Endothelial cell (in vitro differentiated cells): Measurements from ENCODE around the gene PIEZO1. TPM values are rescaled to one million over a fixed set of nuclear protein-coding genes. Genes with fewer than 3 reads are reported as not detected.

ENCODE experiments used
- DNase-seq: peaks from one replicate; pipeline ENCODE4 v3.0.0; 2021; ENCODE audit warnings: low spot score
- H3K27ac Mint-ChIP-seq: one replicate; pipeline ENCODE4 v1.8.0; 2021; ENCODE audit warnings: mixed read lengths, inconsistent platforms; ENCODE audit not compliant: unreplicated experiment
- H3K27me3 Mint-ChIP-seq: one replicate; pipeline ENCODE4 v1.8.0; 2021; ENCODE audit warnings: mild to moderate bottlenecking, moderate library complexity, mixed read lengths, inconsistent platforms; ENCODE audit not compliant: unreplicated experiment
- H3K36me3 Mint-ChIP-seq: one replicate; pipeline ENCODE4 v1.8.0; 2021; ENCODE audit warnings: mild to moderate bottlenecking, low read depth, mixed read lengths, inconsistent platforms; ENCODE audit not compliant: unreplicated experiment
- H3K4me1 Mint-ChIP-seq: one replicate; pipeline ENCODE4 v1.8.0; 2021; ENCODE audit warnings: mild to moderate bottlenecking, mixed read lengths, inconsistent platforms; ENCODE audit not compliant: unreplicated experiment
- H3K4me3 Mint-ChIP-seq: one replicate; pipeline ENCODE4 v1.8.0; 2021; ENCODE audit warnings: mild to moderate bottlenecking, mixed read lengths, inconsistent platforms; ENCODE audit not compliant: unreplicated experiment
- H3K9me3 Mint-ChIP-seq: one replicate; pipeline ENCODE4 v1.8.0; 2021; ENCODE audit warnings: mixed read lengths, inconsistent platforms; ENCODE audit not compliant: unreplicated experiment
- total RNA-seq: library from RNA; stranded (reverse); fragmentation: NEBNext Ultra II Directional; extraction: Animal tissue kit (Norgen Biotek cat#: 25700); gene quantifications from one replicate; pipeline ENCODE4 v1.2.1, GENCODE V29; 2021; ENCODE audit not compliant: unreplicated experiment
- TF ChIP-seq, protein P1 (sequence below): fragments of 200-600 bp; sonication (generic); IDR thresholded peaks from one replicate; pipeline ENCODE4 v1.5.0; 2021; ENCODE audit warnings: antibody characterized with exemption; ENCODE audit not compliant: unreplicated experiment

Gene PIEZO1
- total RNA-seq, 1 donor from 2014 or later = 428 TPM

DNA sequence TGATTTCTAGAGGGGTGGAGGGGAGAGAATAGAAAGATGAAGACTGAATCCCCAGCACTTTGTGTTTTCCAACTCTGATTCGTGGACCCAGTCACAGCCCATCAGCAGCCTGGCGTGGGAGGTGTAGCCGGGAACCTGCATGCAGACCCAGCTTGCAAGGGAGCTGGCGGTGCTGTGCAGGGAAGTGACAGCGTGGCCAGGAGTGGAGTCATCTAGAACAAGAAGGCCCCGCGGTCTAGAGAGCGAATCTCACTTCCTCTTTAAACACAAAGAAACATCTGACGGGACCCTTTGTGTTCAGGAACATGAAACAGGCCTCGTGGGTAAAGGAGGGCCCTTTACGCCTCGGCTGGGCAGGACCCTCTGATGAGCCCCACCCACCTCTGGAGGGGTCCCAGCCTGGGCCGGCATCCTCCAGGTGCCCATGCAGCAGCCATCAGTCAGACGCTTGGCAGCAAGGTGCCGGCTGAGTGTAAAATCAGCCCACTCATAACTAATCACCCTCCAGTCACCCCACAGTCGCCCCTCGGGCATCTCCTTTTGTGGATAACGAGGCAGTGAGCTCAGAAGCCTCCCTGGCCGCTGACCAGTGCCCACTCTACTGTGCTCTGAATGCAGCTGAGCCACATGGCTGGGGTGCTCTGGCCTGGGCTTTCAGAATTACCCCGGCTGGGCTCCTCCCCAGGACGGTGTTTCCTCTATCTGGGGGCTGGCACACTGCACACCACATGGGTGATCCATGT is 103.1 kb downstream of the PIEZO1 start:
- Mint-ChIP-seq H3K27me3 (no peaks in the 10 kb centered on the region), H3K36me3 (no peaks in the 10 kb centered on the region), H3K27ac (no peak overlapping the region), H3K4me1 (no peaks in the 10 kb centered on the region), H3K4me3 (no peak overlapping the region), H3K9me3 (no peaks in the 10 kb centered on the region)
- TF ChIP-seq, protein P1, sequence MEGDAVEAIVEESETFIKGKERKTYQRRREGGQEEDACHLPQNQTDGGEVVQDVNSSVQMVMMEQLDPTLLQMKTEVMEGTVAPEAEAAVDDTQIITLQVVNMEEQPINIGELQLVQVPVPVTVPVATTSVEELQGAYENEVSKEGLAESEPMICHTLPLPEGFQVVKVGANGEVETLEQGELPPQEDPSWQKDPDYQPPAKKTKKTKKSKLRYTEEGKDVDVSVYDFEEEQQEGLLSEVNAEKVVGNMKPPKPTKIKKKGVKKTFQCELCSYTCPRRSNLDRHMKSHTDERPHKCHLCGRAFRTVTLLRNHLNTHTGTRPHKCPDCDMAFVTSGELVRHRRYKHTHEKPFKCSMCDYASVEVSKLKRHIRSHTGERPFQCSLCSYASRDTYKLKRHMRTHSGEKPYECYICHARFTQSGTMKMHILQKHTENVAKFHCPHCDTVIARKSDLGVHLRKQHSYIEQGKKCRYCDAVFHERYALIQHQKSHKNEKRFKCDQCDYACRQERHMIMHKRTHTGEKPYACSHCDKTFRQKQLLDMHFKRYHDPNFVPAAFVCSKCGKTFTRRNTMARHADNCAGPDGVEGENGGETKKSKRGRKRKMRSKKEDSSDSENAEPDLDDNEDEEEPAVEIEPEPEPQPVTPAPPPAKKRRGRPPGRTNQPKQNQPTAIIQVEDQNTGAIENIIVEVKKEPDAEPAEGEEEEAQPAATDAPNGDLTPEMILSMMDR = no peak
- DNase-seq = no peak

DNA sequence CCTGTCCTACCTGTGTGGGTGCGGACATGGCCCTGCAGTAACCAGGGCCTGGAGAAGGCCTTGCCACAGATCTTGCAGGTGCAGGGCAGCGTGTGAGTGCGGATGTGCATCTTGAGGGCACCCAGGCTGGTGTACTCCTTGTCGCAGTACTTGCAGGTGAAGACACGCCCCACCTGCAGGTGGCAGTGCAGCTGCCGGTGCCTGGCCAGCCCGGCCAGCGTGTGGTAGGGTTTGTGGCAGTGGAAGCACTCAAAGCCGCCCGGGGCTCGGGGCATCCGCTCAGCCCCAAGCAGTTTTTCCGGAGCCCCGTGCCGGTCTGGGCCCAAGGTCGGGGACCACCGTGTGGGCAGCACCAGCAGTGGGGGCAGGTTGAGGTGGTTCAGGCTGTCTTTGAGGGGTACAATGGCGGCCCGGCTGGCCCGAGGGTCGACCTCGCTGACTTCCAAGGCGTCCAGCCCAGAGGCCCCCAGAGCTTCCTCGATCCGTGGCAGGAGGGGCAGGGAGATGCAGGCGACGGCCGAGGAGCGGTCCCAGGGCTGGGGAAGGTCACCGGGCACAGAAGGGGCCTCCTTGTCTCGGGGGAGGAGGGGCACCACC is 103.8 kb downstream of the PIEZO1 start:
- Mint-ChIP-seq H3K27me3 (no peaks in the 10 kb centered on the region), H3K27ac (no peak overlapping the region)
- DNase-seq = peak; percentile 47

DNA sequence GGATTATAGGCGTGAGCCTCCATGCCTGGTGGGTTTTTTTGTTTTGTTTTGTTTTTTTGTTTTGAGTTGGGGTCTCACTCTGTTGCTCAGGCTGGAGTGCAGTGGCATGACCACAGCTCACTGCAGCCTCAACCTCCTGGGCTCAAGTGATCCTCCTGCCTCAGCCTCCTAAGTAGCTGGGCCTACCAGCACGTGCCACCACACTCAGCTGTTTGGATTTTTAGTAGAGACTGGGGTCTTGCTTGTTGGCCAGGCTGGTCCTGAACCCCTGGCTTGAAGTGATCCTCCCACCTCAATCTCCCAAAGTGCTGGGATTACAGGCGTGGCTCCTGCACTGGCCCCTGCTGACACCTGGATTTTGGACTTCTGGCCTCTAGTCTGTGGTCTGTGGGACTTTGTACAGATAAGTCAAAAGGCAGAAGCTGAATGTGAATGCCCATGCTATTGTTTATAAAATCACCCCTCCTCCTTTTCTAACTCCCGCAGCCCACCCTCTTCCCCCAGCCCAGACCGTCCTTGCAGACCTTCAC is 104.4 kb downstream of the PIEZO1 start:
- Mint-ChIP-seq H3K27ac (no peak overlapping the region), H3K4me1 (no peaks in the 10 kb centered on the region), H3K9me3 (no peaks in the 10 kb centered on the region), H3K27me3 (no peaks in the 10 kb centered on the region), H3K4me3 (no peak overlapping the region), H3K36me3 (no peaks in the 10 kb centered on the region)
- TF ChIP-seq, protein P1 = no peak
- no peak for DNase-seq

More for the DNA sequence above, 103.8 kb downstream of the PIEZO1 start:
- TF ChIP-seq, protein P1 = peak; percentile 27
- Mint-ChIP-seq H3K4me3 (no peak overlapping the region), H3K9me3 (no peaks in the 10 kb centered on the region), H3K4me1 (no peaks in the 10 kb centered on the region), H3K36me3 (no peaks in the 10 kb centered on the region)

DNA sequence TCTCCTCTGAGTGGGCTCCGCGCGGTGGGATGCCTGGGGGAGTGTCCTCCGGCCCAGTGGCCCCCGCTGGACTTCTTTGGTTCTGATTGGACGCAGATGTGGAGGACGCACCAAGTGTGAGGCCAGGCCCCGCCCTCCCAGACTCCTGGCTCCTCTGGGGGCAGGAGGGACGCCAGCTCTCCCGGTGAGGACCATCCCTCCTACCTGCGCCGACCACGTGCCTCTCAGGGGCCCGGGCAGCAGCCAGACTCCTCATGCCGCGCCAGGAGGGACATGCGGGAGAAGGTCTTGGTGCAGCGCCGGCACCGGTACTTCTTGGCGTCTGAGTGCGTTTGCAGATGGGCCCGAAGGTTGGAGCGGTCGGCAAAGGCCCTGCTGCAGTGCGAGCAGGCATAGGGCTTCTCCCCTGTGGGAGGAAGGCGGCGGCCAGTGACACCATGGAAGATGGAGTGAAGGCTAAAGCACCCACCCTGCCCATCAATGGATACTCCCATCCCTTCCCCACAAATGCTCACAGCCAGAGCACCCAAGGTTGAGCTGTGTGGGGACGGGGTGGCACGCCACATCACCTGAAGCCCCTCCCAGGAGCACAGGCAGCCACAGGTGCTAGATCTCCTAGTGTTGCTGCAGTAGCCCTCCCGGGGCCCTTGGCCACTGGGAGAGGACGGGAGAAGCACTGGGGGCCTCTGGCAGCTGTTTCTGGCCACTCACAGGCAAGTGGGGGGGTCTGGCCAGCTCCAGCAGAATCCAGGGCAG is 106.6 kb downstream of the PIEZO1 start:
- Mint-ChIP-seq H3K27ac (no peak overlapping the region), H3K27me3 (peaks cover 4% of the 10 kb centered on the region), H3K36me3 (peaks cover 4% of the 10 kb centered on the region), H3K4me3 (no peak overlapping the region), H3K9me3 (no peaks in the 10 kb centered on the region), H3K4me1 (no peaks in the 10 kb centered on the region)
- TF ChIP-seq, protein P1 = no peak
- DNase-seq = no peak
